Natural killer cell (primary cell): ENCODE results near the gene UBN1. TPM values are rescaled to one million over a fixed set of nuclear protein-coding genes. Genes with fewer than 3 reads are reported as not detected.
A peak's percentile ranks its signal among the peaks of the same experiment; 100 is the strongest.

Experiments used
- ATAC-seq, 3 donors: fragments of 150-1000 bp in 2 of 3; fragments of 200-7000 bp in 1 of 3; cut with Tn5 transposase; 1 replicate in 1 of 3; 2 replicates in 2 of 3; pipeline ENCODE4 v1.10.0; 2021; ENCODE audit warnings: mild to moderate bottlenecking in 2 of 3, moderate library complexity in 2 of 3
- DNase-seq, 2 donors: peaks; one replicate each; pipeline versions ENCODE4 v3.0.0 to v3.0.0-alpha.2; 2013 to 2021; ENCODE audit warnings: mixed read lengths in 1 of 2
- H3K27ac ChIP-seq: one replicate; pipeline ENCODE4 v1.5.1; 2013; ENCODE audit warnings: mild to moderate bottlenecking, low read length
- H3K27me3 ChIP-seq: one replicate; pipeline ENCODE4 v1.6.1; 2013; ENCODE audit warnings: low read length; ENCODE audit not compliant: control insufficient read depth, insufficient read depth
- H3K36me3 ChIP-seq: one replicate; pipeline ENCODE4 v1.6.1; 2013; ENCODE audit warnings: low read length; ENCODE audit not compliant: control insufficient read depth, insufficient read depth
- H3K4me1 ChIP-seq: one replicate; pipeline ENCODE4 v1.6.1; 2013; ENCODE audit warnings: low read length; ENCODE audit not compliant: control insufficient read depth, insufficient read depth
- H3K4me3 ChIP-seq: one replicate; pipeline ENCODE4 v1.5.1; 2013; ENCODE audit warnings: low read length
- H3K9me3 ChIP-seq: one replicate; pipeline ENCODE4 v1.6.1; 2013; ENCODE audit warnings: low read length; ENCODE audit not compliant: control insufficient read depth, insufficient read depth
- H3K27ac Mint-ChIP-seq, 2 donors: one replicate each; pipeline ENCODE4 v1.8.0; 2022; ENCODE audit warnings: mild to moderate bottlenecking in 2 of 2, mixed read lengths in 2 of 2, moderate library complexity in 1 of 2
- H3K27me3 Mint-ChIP-seq, 2 donors: one replicate each; pipeline ENCODE4 v1.8.0; 2022; ENCODE audit warnings: low read depth in 2 of 2, mixed read lengths in 2 of 2
- H3K36me3 Mint-ChIP-seq: one replicate; pipeline ENCODE4 v1.8.0; 2022; ENCODE audit warnings: mixed read lengths
- H3K4me1 Mint-ChIP-seq, 2 donors: one replicate each; pipeline ENCODE4 v1.8.0; 2022; ENCODE audit warnings: mixed read lengths in 2 of 2
- H3K4me3 Mint-ChIP-seq: one replicate; pipeline ENCODE4 v1.8.0; 2022; ENCODE audit warnings: mild to moderate bottlenecking, moderate library complexity, mixed read lengths
- H3K9me3 Mint-ChIP-seq, 2 donors: one replicate each; pipeline ENCODE4 v1.8.0; 2022; ENCODE audit warnings: mixed read lengths in 2 of 2
- CTCF ChIP-seq: fragments of 200-600 bp; IDR thresholded peaks from one replicate; pipeline ENCODE4 v1.8.0; 2022; ENCODE audit warnings: antibody characterized with exemption
- WGBS: methylation state at CpG from one replicate; pipeline ENCODE4 v1.1.7; 2013; ENCODE audit warnings: missing lambda C conversion rate; ENCODE audit not compliant: insufficient coverage; 5-methylcytosine and 5-hydroxymethylcytosine counted together
- intact Hi-C: fragments of 100-400 bp; cut with micrococcal nuclease; formaldehyde crosslinking; loops from one replicate; pipeline ENCODE4 v1.14.2; 2022
- total RNA-seq, 4 donors: library from RNA; stranded (reverse); fragments of 120-200 nt in 1 of 4; gene quantifications; one replicate each; pipeline versions ENCODE4 v1.2.3 to v1.2.4, GENCODE V29; 2013 to 2022

Gene UBN1
- total RNA-seq, 3 donors from 2014 or later (not counting 1 experiment from before 2014, with no cell fraction given), result 70.5 to 81.6 (median 79.9) TPM

DNA sequence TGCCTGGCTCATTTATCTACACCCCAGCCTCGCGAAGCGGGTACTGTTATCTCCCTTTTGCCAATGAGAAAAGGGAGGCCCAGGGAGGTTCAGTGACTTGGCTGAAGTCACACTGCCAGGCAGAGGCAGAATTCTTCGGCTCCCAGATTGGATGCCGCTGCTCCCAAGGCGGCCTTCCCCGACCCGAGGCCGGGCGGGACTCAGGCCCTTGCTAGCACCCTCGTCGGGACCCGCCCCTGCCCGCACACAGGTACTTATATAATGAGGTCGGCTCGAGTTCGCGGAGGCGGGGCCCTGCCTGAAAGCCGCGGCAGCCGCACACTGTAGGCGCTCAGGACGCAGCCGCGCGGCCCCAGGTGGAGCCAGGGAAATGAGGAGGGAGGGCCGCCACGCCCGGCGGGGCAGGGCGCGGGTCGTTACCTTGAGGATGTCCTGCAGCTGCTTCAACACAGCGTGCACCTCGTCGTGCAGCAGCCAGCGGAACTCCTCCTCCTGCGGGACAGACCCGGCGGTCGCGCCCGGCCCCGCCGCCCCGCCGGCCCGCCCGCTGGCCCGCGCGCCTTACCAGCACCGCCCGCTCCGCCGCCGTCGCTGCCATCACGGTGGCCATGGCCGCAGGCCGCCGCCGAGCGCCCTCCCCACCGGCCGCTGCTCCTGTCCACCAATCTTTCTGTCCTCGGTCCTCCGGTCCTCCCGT, 45.2 kb upstream of the UBN1 start, which contains the start of gene ROGDI:
TSS of gene ROGDI (minus strand) at position 672 of the 697 bp plus-strand sequence. CDS start at position 610, 62 bp downstream.
- peak within 1 kb of the TSS; percentile 66 to 82 for H3K27ac Mint-ChIP-seq
- Histone ChIP-seq H3K4me3 (peak within 1 kb of the TSS; percentile 35), H3K36me3 (peaks cover 5% of the 10 kb centered on the region), H3K27ac (peak within 1 kb of the TSS; percentile 85), H3K27me3 (no peaks in the 10 kb centered on the region), H3K9me3 (no peaks in the 10 kb centered on the region), H3K4me1 (peaks cover 27% of the 10 kb centered on the region)
- no peak for TF ChIP-seq CTCF
- WGBS, result under 1% methylated on average over 70 of the region's 70 CpGs
- H3K36me3 Mint-ChIP-seq, result no peaks in the 10 kb centered on the region
- intact Hi-C loops, result loop anchor here (2.0 kb wide), 2 partner anchors 47 to 67 kb away; partner anchors contain the start of genes ANKS3 and DNAAF8
- H3K9me3 Mint-ChIP-seq, result no peaks in the 10 kb centered on the region
- ATAC-seq (peak; percentile 38 to 60 (median 48)), DNase-seq (peak in 1 of 2 donors; percentile 90)
- peak within 1 kb of the TSS; percentile 90 for H3K4me3 Mint-ChIP-seq
- peaks cover 0 to 10% of the 10 kb centered on the region in 2 donors for H3K4me1 Mint-ChIP-seq
- H3K27me3 Mint-ChIP-seq, result no peaks in the 10 kb centered on the region

- peaks cover 27% of the 10 kb centered on the region for H3K4me1 ChIP-seq
Measured at GRCh38 chr16:4802659-4803287, 44.5 kb upstream of the UBN1 start.

GRCh38 chr16:4803401-4803844, 43.9 kb upstream of the UBN1 start:
- H3K36me3 ChIP-seq, result peaks cover 13% of the 10 kb centered on the region
- peaks cover 6% of the 10 kb centered on the region for H3K36me3 Mint-ChIP-seq
- no peaks in the 10 kb centered on the region for H3K9me3 ChIP-seq
- no peak overlapping the region for H3K27ac ChIP-seq
- H3K4me3 Mint-ChIP-seq, result peak overlapping the region; percentile 82
- intact Hi-C loops, result loop anchor here (2.0 kb wide), 2 partner anchors 45 to 69 kb away; partner anchors contain the start of genes ANKS3 and DNAAF8
- H3K9me3 Mint-ChIP-seq, result no peaks in the 10 kb centered on the region
- H3K4me3 ChIP-seq, result no peak overlapping the region
- DNase-seq (no peak), ATAC-seq (no peak)
- WGBS, result 68% methylated on average over 8 of the region's 8 CpGs
- H3K4me1 ChIP-seq, result peaks cover 27% of the 10 kb centered on the region
- no peak for TF ChIP-seq CTCF
- peak overlapping the region in 1 of 2 donors; percentile 82 for H3K27ac Mint-ChIP-seq
- H3K27me3 ChIP-seq, result no peaks in the 10 kb centered on the region
- H3K27me3 Mint-ChIP-seq, result no peaks in the 10 kb centered on the region
- peaks cover 0 to 10% of the 10 kb centered on the region in 2 donors for H3K4me1 Mint-ChIP-seq

More at GRCh38 chr16:4802659-4803287, 44.5 kb upstream of the UBN1 start:
- peak overlapping the region; percentile 82 for H3K4me3 Mint-ChIP-seq
- H3K27ac Mint-ChIP-seq, result peak overlapping the region; percentile 51 to 82
- peaks cover 5% of the 10 kb centered on the region for H3K36me3 Mint-ChIP-seq
- peak overlapping the region; percentile 35 for H3K4me3 ChIP-seq
- H3K27me3 Mint-ChIP-seq, result no peaks in the 10 kb centered on the region
- peak overlapping the region; percentile 58 for H3K27ac ChIP-seq
- peaks cover 0 to 10% of the 10 kb centered on the region in 2 donors for H3K4me1 Mint-ChIP-seq
- no peaks in the 10 kb centered on the region for H3K9me3 ChIP-seq
- under 1% methylated on average over 59 of the region's 59 CpGs for WGBS
- peak; percentile 91 for DNase-seq
- peaks cover 11% of the 10 kb centered on the region for H3K36me3 ChIP-seq
- no peaks in the 10 kb centered on the region for H3K9me3 Mint-ChIP-seq
- H3K27me3 ChIP-seq, result no peaks in the 10 kb centered on the region
- ATAC-seq, result peak; percentile 93 to 97 (median 94)
- TF ChIP-seq CTCF, result no peak
- intact Hi-C loops, result loop anchor here (2.0 kb wide), 2 partner anchors 46 to 68 kb away; partner anchors contain the start of genes ANKS3 and DNAAF8
